Measurements from ENCODE around the gene PRMT9.

PRMT9 gene
- total RNA-seq, result 13.5 to 30.9 (median 24.2) reads per million in 9 experiments

DNA sequence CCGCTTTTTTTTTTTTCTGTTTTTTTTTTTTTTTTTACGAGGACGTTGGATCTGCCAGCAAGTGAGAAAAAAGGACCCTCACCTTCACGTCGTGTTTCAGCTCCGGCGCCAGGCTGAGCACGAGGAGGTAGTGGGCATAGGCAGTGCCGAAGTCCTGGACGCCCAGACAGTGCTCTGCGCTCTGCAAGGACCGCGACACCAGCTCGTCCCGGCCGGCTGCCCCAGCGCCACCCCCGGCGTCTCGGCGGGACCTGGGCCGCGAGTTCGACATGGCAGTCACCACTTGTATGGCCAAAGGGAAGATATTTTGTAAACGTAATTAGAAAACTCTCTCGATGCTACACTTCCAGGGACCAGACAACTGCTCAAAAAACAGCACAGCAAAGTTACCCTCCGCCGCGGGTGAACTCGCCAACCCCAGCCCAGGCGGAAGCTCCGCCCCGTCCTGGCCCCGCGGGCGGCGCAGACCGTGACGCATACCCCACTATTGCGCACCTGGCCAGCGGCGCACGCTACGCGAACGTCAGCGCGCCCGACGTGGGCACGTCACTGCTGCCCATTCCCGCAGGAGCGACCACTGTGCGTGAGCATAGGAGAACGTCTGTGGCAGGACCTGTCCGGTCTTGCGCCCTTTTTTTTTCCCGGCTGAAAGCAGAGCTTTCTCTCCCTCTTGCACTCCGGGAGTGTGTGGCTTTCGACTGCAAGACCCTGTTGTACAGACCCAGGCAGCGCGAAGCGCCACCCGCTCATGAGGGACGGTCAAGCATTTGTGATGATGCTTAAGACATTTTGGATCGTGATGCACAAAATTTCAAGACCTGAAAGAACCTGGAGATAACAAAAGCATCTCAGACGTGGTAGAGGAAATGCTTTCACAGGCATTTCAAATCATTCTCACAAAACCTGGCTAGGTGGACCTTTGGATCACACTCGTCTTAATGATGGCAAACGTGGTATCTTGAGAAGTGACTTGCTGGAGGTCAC lies at the start of gene PRMT9:
Gene PRMT9, minus strand, starts transcription at position 447 of the 984 bp plus-strand sequence. Its CDS starts 176 bp downstream, at position 271.
- peaks cover 26 to 27% of the 10 kb centered on the region in 2 donors for H3K4me1 Mint-ChIP-seq (ENCODE audit: low read depth in 2 of 2)
- H3K4me3 Mint-ChIP-seq, result peak within 1 kb of the TSS; percentile 89 to 97
- ATAC-seq (replicated peaks) (peak; percentile 95), DNase-seq (peak; percentile 79 to 84 (median 84))
- peaks cover 0 to 8% of the 10 kb centered on the region in 2 donors for H3K27me3 Mint-ChIP-seq
- no peaks in the 10 kb centered on the region for H3K9me3 Mint-ChIP-seq
- H3K27ac Mint-ChIP-seq, result peak within 1 kb of the TSS; percentile 98 to 99
- peaks cover 29% of the 10 kb centered on the region for H3K36me3 Mint-ChIP-seq (ENCODE audit: insufficient read depth)

DNA sequence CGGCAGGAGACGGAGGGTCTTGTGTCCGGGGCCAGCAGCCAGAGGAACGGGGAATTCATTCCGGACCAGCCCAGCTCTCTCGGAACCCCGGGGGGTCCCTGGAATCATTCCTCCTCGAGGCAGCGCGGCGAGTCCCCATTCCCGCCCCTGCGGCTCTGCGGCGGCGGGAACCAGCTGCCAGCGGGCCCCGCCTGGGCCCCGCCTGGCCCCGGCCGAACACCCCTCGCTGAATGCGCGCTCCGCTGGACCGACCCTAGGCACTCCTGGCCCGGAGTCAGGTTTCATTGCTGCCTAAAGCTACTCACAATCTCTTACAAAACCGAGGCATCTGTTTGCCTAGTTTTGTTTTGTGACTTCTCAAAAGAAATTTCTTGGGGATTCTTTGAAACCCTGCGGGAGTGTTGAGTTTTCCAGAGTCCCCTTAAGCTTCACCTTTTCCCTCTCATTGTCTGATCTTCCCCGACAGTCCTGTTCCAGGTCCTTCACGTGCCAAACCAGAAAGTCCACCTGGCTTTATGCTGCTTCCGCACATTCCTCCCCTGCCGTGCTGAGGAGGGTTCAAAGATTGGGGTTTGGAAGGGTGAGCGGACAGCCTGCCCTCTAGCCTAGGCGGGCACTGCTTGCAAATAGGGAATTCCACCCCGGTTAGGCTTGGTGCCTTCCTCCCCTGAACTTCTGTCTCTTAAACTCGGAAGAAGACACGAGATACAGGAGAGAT lies 48.7 kb upstream of the PRMT9 start:
- H3K27me3 Mint-ChIP-seq, result no peaks in the 10 kb centered on the region
- peaks cover 34% of the 10 kb centered on the region in 2 donors for H3K4me1 Mint-ChIP-seq (ENCODE audit: low read depth in 2 of 2)
- peak; percentile 12 for ATAC-seq (replicated peaks)

GRCh38 chr4:147731580-147732517 lies 47.9 kb upstream of the PRMT9 start, which contains the start of gene ARHGAP10:
TSS of gene ARHGAP10 (plus strand) at chr4:147732088. CDS start at chr4:147732302, 214 bp downstream.
- no peaks in the 10 kb centered on the region for H3K9me3 Mint-ChIP-seq
- H3K4me1 Mint-ChIP-seq (ENCODE audit: low read depth in 2 of 2), result peaks cover 34% of the 10 kb centered on the region in 2 donors
- peak within 1 kb of the TSS; percentile 93 for H3K4me3 Mint-ChIP-seq
- peak within 1 kb of the TSS; percentile 74 to 92 for H3K27ac Mint-ChIP-seq
- H3K27me3 Mint-ChIP-seq, result no peaks in the 10 kb centered on the region
- DNase-seq (peak; percentile 49 to 55 (median 53)), ATAC-seq (replicated peaks) (peak; percentile 70)
- peaks cover 9% of the 10 kb centered on the region for H3K36me3 Mint-ChIP-seq (ENCODE audit: insufficient read depth)

More for the DNA sequence above, 48.7 kb upstream of the PRMT9 start:
- peak overlapping the region; percentile 93 for H3K4me3 Mint-ChIP-seq
- peaks cover 9% of the 10 kb centered on the region for H3K36me3 Mint-ChIP-seq (ENCODE audit: insufficient read depth)
- H3K9me3 Mint-ChIP-seq, result no peaks in the 10 kb centered on the region
- peak overlapping the region; percentile 74 to 92 for H3K27ac Mint-ChIP-seq
- peak in 1 of 3 experiments; percentile 5 for DNase-seq

GRCh38 chr4:147730333-147730732 lies 46.4 kb upstream of the PRMT9 start:
- no peaks in the 10 kb centered on the region for H3K27me3 Mint-ChIP-seq
- H3K4me3 Mint-ChIP-seq, result no peak overlapping the region
- no peak for DNase-seq
- no peaks in the 10 kb centered on the region for H3K9me3 Mint-ChIP-seq
- no peak overlapping the region for H3K27ac Mint-ChIP-seq
- no peak for ATAC-seq (replicated peaks)
- H3K4me1 Mint-ChIP-seq (ENCODE audit: low read depth in 2 of 2), result peaks cover 27 to 28% of the 10 kb centered on the region in 2 donors
- peaks cover 9% of the 10 kb centered on the region for H3K36me3 Mint-ChIP-seq (ENCODE audit: insufficient read depth)

DNA sequence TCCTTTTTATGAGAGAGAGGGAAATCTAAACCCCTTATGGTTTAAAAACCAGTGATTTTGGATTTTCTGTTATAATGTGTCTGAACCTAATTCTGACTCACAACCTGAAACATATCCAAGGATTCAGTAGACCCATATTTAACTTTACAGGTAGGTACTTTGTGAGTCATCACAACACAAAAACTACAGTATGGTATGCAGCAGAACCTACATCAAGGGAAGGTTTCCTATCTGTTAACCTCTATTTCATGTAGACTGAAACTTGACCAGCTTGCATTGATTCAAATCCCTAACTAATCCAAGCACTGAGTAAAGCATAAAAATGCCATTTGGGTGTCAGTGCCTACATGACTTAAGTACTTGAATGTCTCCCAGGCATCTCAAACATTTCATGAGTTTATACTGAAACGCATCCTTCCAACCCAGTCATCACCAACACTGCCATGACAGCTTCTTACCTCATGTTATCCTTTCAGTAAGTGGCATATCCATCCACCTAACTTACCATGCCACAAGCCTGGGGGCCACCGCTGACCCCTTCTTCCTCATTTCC lies 43.6 kb upstream of the PRMT9 start:
- Mint-ChIP-seq H3K27me3 (no peaks in the 10 kb centered on the region), H3K36me3 (ENCODE audit: insufficient read depth) (peaks cover 9% of the 10 kb centered on the region), H3K9me3 (no peaks in the 10 kb centered on the region), H3K27ac (no peak overlapping the region), H3K4me3 (no peak overlapping the region), H3K4me1 (ENCODE audit: low read depth in 2 of 2) (peaks cover 6 to 7% of the 10 kb centered on the region in 2 donors)
- ATAC-seq (replicated peaks), result no peak
- no peak for DNase-seq

GRCh38 chr4:147725673-147726072 lies 41.7 kb upstream of the PRMT9 start:
- no peak overlapping the region for H3K4me3 Mint-ChIP-seq
- no peak for ATAC-seq (replicated peaks)
- H3K27ac Mint-ChIP-seq, result no peak overlapping the region
- H3K9me3 Mint-ChIP-seq, result no peaks in the 10 kb centered on the region
- H3K36me3 Mint-ChIP-seq (ENCODE audit: insufficient read depth), result no peaks in the 10 kb centered on the region
- H3K27me3 Mint-ChIP-seq, result no peaks in the 10 kb centered on the region
- H3K4me1 Mint-ChIP-seq (ENCODE audit: low read depth in 2 of 2), result no peaks in the 10 kb centered on the region
- no peak for DNase-seq

DNA sequence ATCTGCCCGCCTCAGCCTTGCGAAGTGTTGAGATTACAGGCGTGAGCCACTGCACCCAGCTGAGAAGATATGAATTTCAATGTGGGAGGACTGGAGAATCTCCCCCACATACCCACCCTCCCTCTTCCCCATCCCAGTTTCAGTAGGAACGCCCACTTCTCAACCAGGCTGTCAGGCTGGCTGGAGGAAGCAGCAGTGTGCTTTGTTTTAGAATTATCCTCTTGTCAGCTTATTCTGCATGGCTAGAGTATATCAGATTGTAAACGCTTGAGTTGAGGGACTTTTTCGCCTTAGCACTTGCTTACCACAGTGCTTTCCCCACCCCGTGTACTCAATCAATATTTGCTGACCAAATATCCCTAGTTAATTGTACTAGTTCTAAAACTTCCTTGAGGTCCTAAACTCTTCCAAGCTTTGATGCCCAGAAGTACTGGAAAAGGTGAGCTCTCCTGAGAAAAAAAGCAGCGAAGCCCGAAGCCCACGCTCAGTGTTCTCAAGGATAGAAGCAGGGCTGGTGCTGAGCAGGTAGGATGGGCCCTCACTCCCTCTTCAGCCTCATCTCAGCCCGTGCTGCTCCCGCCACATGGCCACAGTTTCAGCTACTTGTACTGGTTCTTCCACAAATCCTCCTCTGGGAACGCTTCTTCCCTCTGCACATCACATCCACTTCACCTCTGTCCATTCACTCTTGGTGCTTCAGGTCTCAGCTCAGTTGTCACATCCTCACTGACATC lies 40.7 kb upstream of the PRMT9 start:
- Mint-ChIP-seq H3K9me3 (no peaks in the 10 kb centered on the region), H3K27ac (no peak overlapping the region), H3K4me1 (ENCODE audit: low read depth in 2 of 2) (no peaks in the 10 kb centered on the region), H3K36me3 (ENCODE audit: insufficient read depth) (no peaks in the 10 kb centered on the region), H3K27me3 (no peaks in the 10 kb centered on the region), H3K4me3 (no peak overlapping the region)
- ATAC-seq (replicated peaks), result no peak
- DNase-seq, result no peak

- H3K4me1 Mint-ChIP-seq (ENCODE audit: low read depth in 2 of 2), result no peaks in the 10 kb centered on the region
- H3K27me3 Mint-ChIP-seq, result no peaks in the 10 kb centered on the region
- H3K27ac Mint-ChIP-seq, result no peak overlapping the region
- no peak overlapping the region for H3K4me3 Mint-ChIP-seq
- ATAC-seq (replicated peaks), result no peak
- H3K9me3 Mint-ChIP-seq, result no peaks in the 10 kb centered on the region
- no peaks in the 10 kb centered on the region for H3K36me3 Mint-ChIP-seq (ENCODE audit: insufficient read depth)
- no peak for DNase-seq
Measured at GRCh38 chr4:147723326-147723725, 39.4 kb upstream of the PRMT9 start.

DNA sequence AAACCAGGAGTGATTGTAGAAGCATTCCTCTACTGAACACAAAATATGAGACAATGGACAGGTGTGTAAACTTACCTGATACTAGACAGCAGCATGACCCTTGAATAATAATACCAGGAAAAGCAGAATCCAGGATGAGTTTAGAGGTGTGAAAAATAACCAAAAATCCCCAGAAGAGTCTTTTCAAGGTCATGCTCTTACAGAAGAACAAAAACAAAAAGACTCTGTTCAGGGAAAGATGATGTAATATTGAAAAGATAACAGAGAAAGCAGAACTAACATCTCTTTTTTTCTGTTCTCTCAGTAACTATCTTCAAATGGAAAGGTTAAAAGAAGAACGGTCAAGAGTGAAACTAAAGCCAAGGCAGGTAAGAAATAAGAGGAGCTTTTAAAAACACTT lies 33.9 kb upstream of the PRMT9 start:
- no peak overlapping the region for H3K4me3 Mint-ChIP-seq

DNA sequence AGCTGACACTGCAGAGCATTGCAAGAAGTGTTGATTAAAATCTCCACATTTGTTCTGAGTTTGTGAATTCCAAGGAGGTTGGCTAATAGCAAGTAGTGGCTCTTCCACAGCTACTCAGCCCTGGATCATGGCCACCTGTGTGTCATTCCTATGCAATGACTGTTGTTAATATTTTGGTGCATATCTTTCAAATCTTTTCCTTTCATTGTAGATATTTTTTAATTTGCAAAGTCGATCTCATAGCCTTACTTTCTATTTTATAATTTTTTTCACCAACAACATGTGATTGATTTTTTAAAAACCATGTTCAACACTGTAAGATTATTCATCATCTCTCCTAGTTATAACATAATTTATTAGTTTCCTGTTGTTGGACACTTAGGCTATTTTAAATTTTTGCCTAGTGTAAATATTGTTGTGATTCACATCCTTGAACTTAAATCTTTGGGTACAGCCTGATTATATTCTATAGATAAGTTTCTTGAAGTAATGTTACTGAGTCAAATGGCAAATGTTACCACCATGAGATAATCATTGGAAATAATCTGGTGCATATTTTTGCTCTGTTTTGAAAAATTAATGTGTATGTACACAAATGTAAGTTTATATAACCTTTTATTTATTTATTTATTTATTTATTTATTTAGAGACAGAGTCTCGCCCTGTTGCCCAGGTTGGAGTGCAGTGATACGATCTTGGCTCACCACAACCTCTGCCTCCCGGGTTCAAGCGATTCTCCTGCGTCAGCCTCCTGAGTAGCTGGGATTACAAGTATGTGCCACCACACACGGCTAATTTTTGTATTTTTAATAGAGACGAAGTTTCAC lies 30.8 kb upstream of the PRMT9 start:
- Mint-ChIP-seq H3K4me3 (no peak overlapping the region), H3K27me3 (no peaks in the 10 kb centered on the region), H3K4me1 (ENCODE audit: low read depth in 2 of 2) (no peaks in the 10 kb centered on the region), H3K27ac (no peak overlapping the region), H3K36me3 (ENCODE audit: insufficient read depth) (no peaks in the 10 kb centered on the region), H3K9me3 (no peaks in the 10 kb centered on the region)
- DNase-seq (no peak), ATAC-seq (replicated peaks) (no peak)

More for the DNA sequence above, 33.9 kb upstream of the PRMT9 start:
- H3K36me3 Mint-ChIP-seq (ENCODE audit: insufficient read depth), result no peaks in the 10 kb centered on the region
- H3K4me1 Mint-ChIP-seq (ENCODE audit: low read depth in 2 of 2), result no peaks in the 10 kb centered on the region
- ATAC-seq (replicated peaks) (no peak), DNase-seq (no peak)
- H3K27ac Mint-ChIP-seq, result no peak overlapping the region
- H3K9me3 Mint-ChIP-seq, result no peaks in the 10 kb centered on the region
- no peaks in the 10 kb centered on the region for H3K27me3 Mint-ChIP-seq

- Mint-ChIP-seq H3K36me3 (ENCODE audit: insufficient read depth) (no peaks in the 10 kb centered on the region), H3K4me1 (ENCODE audit: low read depth in 2 of 2) (peaks cover 1 to 8% of the 10 kb centered on the region in 2 donors), H3K27ac (no peak overlapping the region), H3K9me3 (no peaks in the 10 kb centered on the region), H3K27me3 (no peaks in the 10 kb centered on the region), H3K4me3 (no peak overlapping the region)
- ATAC-seq (replicated peaks) (no peak), DNase-seq (no peak)
Measured at GRCh38 chr4:147709999-147710398, 26.0 kb upstream of the PRMT9 start.
